Kidney (tissue), 14 donors: ENCODE results near the gene PABPC1L. TPM values are rescaled to one million over a fixed set of nuclear protein-coding genes. Genes with fewer than 3 reads are reported as not detected.

Source experiments
- DNase-seq, 5 donors: peaks; one replicate each; pipeline ENCODE4 v3.0.0-alpha.2; 2013 to 2020
- FAIRE-seq: peaks from 2 replicates; lab custom pipeline; 2012; peaks lifted over from hg19 to GRCh38; lab: Jason Lieb, UNC
- H3K27ac ChIP-seq, 2 donors: one replicate each; pipeline ENCODE4 v1.7.0; 2013; ENCODE audit warnings: low read depth in 2 of 2, low read length in 2 of 2, inconsistent platforms in 1 of 2
- H3K27me3 ChIP-seq: one replicate; pipeline ENCODE4 v1.7.1; 2013; ENCODE audit warnings: low read length, inconsistent platforms; ENCODE audit not compliant: control insufficient read depth, insufficient read depth
- H3K36me3 ChIP-seq, 3 donors: one replicate each; pipeline versions ENCODE4 v1.7.0 to v1.7.1; 2013; ENCODE audit warnings: low read length in 3 of 3, control low read depth in 1 of 3, inconsistent platforms in 1 of 3; ENCODE audit not compliant: insufficient read depth in 3 of 3, control insufficient read depth in 2 of 3
- H3K4me1 ChIP-seq, 3 donors: one replicate each; pipeline versions ENCODE4 v1.7.0 to v1.7.1; 2013; ENCODE audit warnings: low read length in 3 of 3, inconsistent platforms in 1 of 3, low read depth in 1 of 3; ENCODE audit not compliant: control insufficient read depth in 2 of 3, insufficient read depth in 2 of 3
- H3K4me3 ChIP-seq, 3 donors: one replicate each; pipeline versions ENCODE4 v1.7.0 to v1.8.1; 2013; ENCODE audit warnings: low read length in 3 of 3, control low read depth in 1 of 3, inconsistent platforms in 1 of 3
- H3K9ac ChIP-seq, 3 donors: one replicate each; pipeline versions ENCODE4 v1.7.0 to v1.7.1; 2013; ENCODE audit warnings: low read length in 3 of 3, control low read depth in 1 of 3, inconsistent platforms in 1 of 3
- H3K9me3 ChIP-seq, 3 donors: one replicate each; pipeline versions ENCODE4 v1.7.0 to v1.7.1; 2013; ENCODE audit warnings: low read length in 3 of 3, control low read depth in 1 of 3, inconsistent platforms in 1 of 3; ENCODE audit not compliant: control insufficient read depth in 2 of 3, insufficient read depth in 1 of 3
- CTCF ChIP-seq: IDR thresholded peaks from 3 replicates; pipeline ENCODE4 v1.5.1; 2012; ENCODE audit warnings: mild to moderate bottlenecking, moderate library complexity, borderline replicate concordance; ENCODE audit not compliant: insufficient read depth; ENCODE audit errors: extremely low read depth
- intact Hi-C: fragments of 100-400 bp; cut with DNase I; formaldehyde crosslinking; loops from one replicate; pipeline ENCODE4 v1.11.1; 2022
- polyA plus RNA-seq: library from polyadenylated mRNA; stranded (reverse); fragments of 350-450 nt; fragmentation: Illumina TruSeq; extraction: RNeasy Lipid Tissue Mini Kit (QIAGEN cat#74804); gene quantifications from one replicate; pipeline ENCODE4 v1.2.3, GENCODE V29; 2014; ENCODE audit warnings: low read depth, low replicate concordance; ENCODE audit not compliant: insufficient read depth
- total RNA-seq: library from RNA; stranded (reverse); fragmentation: NEBNext Ultra II Directional; extraction: Animal tissue kit (Norgen Biotek cat#: 25700); gene quantifications from one replicate; pipeline ENCODE4 v1.2.1, GENCODE V29; 2021
- donor health status: control.
- donor health status: control.
- donor health status: control.
- donor health status: control.
- donor health status: control.
- donor health status: DM: yes; HTN: yes; CAD: no.
- donor health status: Normal renal cell carcinoma (clear cell type).

Gene PABPC1L
- total and polyA plus RNA-seq, 2 donors from 2014 or later = 24.4 to 48.6 TPM

- intact Hi-C loops = no loop called here
- Histone ChIP-seq H3K36me3 (peaks cover 11 to 45% (median 28%) of the 10 kb centered on the region in 3 donors), H3K9me3 (no peaks in the 10 kb centered on the region), H3K27me3 (no peaks in the 10 kb centered on the region), H3K4me3 (no peak overlapping the region), H3K27ac (no peak overlapping the region), H3K4me1 (peaks cover 0 to 3% (median 0%) of the 10 kb centered on the region in 3 donors), H3K9ac (no peak overlapping the region)
- TF ChIP-seq CTCF = no peak
- DNase-seq (no peak), FAIRE-seq (no peak)
These were observed 7.9 kb upstream of the PABPC1L start for GRCh38 chr20:44901974-44902373.

- intact Hi-C loops = no loop called here
- no peak for FAIRE-seq
- Histone ChIP-seq H3K9me3 (no peaks in the 10 kb centered on the region), H3K4me1 (peaks cover 0 to 3% (median 0%) of the 10 kb centered on the region in 3 donors), H3K27me3 (no peaks in the 10 kb centered on the region), H3K9ac (no peak overlapping the region), H3K27ac (no peak overlapping the region), H3K36me3 (peaks cover 11 to 46% (median 31%) of the 10 kb centered on the region in 3 donors), H3K4me3 (no peak overlapping the region)
- TF ChIP-seq CTCF = no peak
- no peak for DNase-seq
These were observed 5.5 kb upstream of the PABPC1L start for GRCh38 chr20:44904377-44904776.

- DNase-seq = no peak
- no peak overlapping the region for H3K9ac ChIP-seq
- peak overlapping the region; percentile 22 to 76 (median 36) for H3K4me3 ChIP-seq
- no peaks in the 10 kb centered on the region for H3K27me3 ChIP-seq
- no peak for FAIRE-seq
- TF ChIP-seq CTCF = no peak
- H3K27ac ChIP-seq = no peak overlapping the region
- intact Hi-C loops = no loop called here
- peaks cover 12 to 29% (median 20%) of the 10 kb centered on the region in 3 donors for H3K36me3 ChIP-seq
- H3K9me3 ChIP-seq = no peaks in the 10 kb centered on the region
- peaks cover 0 to 8% (median 0%) of the 10 kb centered on the region in 3 donors for H3K4me1 ChIP-seq
These were observed 631 bp upstream of the PABPC1L start for GRCh38 chr20:44908987-44909871.
